Measurements from ENCODE around the gene ERI3. TPM values are rescaled to one million over a fixed set of nuclear protein-coding genes. Genes with fewer than 3 reads are reported as not detected.

Gene ERI3
- total RNA-seq, 4 donors from 2014 or later = 23.8 to 30.5 (median 28.7) TPM

DNA sequence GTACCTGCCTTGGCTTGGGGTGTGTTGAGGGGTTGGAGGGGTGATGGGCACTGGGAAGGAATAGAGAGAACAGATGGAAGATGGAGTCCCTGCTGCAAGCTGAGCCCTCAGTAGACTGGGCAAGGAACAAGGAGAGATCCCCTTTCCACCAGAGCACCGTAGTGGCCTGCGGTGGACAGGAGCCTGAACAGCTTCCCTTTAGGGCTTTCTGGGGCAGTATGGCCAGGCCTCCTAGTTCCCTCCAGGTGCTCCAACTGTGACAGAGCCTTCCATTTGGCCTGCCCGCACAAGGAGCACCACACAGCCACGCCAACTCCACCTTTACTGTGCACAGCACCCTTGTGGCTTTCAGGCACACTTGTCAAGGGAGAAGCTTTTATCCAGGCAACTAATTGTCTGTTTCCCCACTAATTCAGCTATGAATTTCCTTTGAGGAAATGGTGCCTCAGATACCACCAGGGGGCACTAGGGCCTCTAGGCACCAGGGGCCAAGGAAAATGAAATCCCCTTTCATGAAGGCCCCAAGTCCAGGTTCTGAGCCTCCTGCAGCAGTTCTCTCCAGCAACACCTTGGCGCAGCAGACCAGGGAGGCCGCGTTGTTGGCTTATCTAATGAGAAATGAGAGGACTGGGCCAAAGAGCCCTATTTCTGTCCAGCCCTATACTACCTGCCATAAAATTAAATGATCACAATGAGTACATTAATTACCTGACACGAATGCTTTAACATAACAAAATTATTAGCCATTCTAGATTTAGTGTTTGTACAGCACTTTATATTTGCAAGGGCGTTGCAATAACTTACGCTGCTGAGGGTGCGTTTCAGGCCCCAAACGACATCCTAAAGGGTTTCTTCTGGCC is 23.1 kb upstream of the ERI3 start:
- TF ChIP-seq, protein P1, sequence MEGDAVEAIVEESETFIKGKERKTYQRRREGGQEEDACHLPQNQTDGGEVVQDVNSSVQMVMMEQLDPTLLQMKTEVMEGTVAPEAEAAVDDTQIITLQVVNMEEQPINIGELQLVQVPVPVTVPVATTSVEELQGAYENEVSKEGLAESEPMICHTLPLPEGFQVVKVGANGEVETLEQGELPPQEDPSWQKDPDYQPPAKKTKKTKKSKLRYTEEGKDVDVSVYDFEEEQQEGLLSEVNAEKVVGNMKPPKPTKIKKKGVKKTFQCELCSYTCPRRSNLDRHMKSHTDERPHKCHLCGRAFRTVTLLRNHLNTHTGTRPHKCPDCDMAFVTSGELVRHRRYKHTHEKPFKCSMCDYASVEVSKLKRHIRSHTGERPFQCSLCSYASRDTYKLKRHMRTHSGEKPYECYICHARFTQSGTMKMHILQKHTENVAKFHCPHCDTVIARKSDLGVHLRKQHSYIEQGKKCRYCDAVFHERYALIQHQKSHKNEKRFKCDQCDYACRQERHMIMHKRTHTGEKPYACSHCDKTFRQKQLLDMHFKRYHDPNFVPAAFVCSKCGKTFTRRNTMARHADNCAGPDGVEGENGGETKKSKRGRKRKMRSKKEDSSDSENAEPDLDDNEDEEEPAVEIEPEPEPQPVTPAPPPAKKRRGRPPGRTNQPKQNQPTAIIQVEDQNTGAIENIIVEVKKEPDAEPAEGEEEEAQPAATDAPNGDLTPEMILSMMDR (IDR thresholded peaks at IDR 0.05; ENCODE audit: low read depth) = no peak

DNA sequence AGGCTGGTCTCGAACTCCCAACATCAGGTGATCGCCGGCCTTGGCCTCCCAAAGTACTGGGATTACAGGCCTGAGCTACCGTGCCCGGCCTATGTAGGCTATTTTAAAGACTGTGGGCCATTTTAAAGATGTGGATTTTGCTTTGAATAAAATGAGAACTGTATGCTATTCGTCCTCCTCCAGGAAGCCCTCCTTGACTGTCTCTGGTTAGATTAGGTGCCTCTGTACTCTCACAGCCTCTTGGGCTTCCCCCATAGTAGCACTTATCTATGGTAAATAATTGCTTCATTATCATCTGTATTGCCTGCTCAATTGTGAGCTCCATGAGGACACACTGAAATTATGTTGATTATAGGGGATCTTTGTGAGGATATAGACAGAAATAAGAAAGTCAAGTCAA is 20.5 kb upstream of the ERI3 start:
- TF ChIP-seq, protein P1 (IDR thresholded peaks at IDR 0.05; ENCODE audit: low read depth) = no peak

DNA sequence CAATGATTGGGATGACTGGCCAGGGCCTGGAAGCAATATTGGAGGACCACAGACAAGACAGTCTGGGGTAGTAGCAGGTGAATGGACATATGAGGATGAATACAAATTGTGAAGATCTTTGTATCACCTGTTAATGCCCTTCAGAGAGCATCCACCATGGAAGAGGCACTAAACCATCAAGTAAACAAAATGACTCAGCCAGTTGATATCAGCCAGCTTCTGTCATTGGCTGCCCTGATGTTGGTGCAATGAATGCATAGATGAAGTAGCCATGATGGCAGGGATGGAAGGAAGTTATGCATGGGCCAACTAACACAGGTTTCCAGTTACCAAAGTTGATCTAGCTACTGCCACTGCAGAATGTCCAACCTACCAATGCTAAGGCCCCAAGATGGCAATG is 16.1 kb upstream of the ERI3 start:
- TF ChIP-seq, protein P1 (IDR thresholded peaks at IDR 0.05; ENCODE audit: low read depth) = no peak

DNA sequence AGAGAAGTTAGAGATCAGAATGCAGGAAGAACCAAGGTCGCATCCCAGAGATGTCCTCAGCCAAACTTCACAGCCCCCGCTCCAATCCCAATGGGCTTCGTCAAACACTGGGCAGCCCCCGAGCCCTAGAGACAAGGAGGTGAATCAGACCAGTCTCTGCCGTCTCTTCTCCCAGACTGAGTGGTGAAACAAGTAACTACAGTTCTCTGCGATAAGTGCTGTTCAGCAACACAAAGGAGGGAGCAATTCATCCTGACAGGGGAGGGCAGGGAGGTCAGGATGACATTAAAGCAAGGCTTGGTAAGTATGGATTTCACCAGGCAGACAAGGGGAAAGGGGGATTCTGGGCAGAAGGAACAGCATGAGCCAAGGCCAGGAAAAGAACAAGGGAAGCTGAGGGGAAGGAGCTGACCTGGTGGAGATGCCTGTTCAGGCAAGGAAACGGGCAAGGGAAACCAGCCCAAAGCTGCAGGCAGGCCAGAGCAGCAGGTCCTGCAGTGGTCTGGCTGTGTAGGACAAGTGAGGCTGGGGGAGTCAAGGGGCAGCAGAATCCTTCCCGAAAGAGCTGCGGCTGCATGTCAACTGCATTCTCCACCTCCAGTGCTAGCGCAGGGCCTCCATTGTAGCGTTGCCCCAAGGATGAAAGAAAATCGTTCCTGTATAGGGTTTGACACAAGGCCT is 13.6 kb upstream of the ERI3 start:
- TF ChIP-seq, protein P1 (IDR thresholded peaks at IDR 0.05; ENCODE audit: low read depth) = no peak

DNA sequence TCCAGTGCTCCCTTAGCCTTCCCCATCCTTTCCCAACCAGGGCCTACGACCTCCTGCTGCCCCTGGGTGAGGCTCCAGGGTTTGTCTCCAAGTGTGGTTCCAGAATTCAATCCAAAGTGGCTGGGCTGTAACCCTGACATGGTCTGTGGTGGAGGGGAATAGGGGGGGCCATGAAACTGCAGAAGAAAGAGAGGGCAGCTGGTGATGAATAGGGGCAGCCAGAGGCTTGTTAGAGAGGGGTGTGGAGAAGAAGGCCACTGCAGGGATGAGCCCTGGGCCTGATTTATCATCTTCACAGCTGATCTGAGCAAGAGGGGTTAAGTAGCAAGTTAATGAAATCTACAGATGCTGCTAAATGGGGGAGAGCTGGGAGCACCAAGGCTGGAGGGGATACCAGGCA is 12.9 kb upstream of the ERI3 start:
- TF ChIP-seq, protein P1 (IDR thresholded peaks at IDR 0.05; ENCODE audit: low read depth) = no peak

DNA sequence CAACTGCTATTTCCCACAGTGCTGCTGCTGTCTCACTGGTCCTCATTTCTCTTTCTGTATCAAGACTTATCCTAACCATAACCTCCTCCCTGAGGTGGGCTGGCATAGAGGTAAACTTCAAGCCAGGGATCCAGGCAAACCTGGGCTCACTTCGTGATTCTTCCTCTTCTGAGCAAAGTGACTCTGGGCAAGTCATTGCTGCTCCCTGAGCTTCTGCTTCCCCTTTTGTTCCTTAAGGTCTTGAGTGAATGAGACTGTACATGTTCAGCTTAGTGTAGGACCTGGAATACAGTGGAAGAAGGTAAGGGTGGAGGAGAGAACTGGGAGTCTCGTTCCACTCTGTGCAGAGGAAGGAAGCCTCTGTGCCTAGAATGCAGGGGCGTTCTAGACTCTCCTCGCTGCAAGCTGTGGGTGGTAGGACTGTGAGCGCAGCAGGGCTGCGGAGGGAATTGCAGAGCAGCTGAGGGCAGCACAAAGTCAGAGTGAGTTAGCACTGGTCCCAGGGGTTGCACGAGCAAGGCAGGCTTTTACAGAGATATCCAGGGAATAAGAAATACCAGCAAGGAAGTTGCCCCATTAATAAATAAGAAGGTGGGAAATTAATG is 11.4 kb upstream of the ERI3 start:
- TF ChIP-seq, protein P1 (IDR thresholded peaks at IDR 0.05; ENCODE audit: low read depth) = no peak

DNA sequence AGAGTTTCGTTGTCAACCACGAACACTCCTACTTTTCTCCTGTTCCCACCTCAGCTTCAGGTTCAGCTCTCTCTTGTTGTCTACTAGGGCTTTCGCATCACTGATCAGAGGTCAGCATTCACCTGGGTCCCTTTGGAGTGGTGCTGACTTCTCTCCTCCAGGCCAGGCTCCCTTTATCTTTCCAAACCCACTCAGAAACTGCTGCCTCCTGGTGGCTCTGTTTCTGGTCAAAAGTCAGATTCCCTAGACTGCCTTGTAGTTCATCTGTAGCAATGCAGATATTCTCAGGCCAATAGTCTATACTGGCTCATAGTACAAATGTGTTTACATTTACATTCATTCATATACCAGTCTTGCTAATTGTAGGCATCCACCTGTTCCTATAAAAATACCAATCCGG is 6.4 kb upstream of the ERI3 start:
- TF ChIP-seq, protein P1 (IDR thresholded peaks at IDR 0.05; ENCODE audit: low read depth) = no peak
